Endometrium (tissue), 2 donors: ENCODE data around the gene ANTKMT.

Source experiments
- FAIRE-seq: peaks from 2 replicates; lab custom pipeline; 2012; peaks lifted over from hg19 to GRCh38; lab: Jason Lieb, UNC
- donor health status: control.
- donor health status: control.

ANTKMT gene, protein sequence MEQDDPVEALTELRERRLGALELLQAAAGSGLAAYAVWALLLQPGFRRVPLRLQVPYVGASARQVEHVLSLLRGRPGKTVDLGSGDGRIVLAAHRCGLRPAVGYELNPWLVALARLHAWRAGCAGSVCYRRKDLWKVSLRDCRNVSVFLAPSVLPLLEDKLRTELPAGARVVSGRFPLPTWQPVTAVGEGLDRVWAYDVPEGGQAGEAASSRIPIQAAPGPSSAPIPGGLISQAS

GRCh38 chr16:720990-721764 lies at the start of gene ANTKMT:
Gene ANTKMT (plus strand): TSS chr16:721146. CDS start chr16:721275, 129 bp downstream.
- no peak for FAIRE-seq

GRCh38 chr16:671353-672131 lies 49.4 kb upstream of the ANTKMT start:
- no peak for FAIRE-seq

- no peak for FAIRE-seq
Observed at GRCh38 chr16:672371-672770, 48.6 kb upstream of the ANTKMT start.

DNA sequence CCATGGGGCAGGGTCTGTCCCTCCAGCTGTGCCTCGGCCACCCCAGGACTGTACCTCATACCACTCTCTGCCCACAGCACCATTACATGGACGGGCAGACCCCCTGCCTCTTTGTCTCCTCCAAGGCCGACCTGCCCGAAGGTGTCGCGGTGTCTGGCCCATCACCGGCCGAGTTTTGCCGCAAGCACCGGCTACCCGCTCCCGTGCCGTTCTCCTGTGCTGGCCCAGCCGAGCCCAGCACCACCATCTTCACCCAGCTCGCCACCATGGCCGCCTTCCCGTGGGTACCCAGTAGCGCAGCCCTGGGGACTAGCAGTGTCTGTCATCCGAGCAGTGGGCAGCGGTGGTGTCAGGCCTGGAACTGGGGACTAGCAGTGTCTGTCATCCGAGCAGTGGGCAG lies 48.1 kb upstream of the ANTKMT start:
- no peak for FAIRE-seq

GRCh38 chr16:673399-673991 lies 47.5 kb upstream of the ANTKMT start:
- FAIRE-seq: no peak

GRCh38 chr16:674214-674881 lies 46.6 kb upstream of the ANTKMT start:
- no peak for FAIRE-seq

GRCh38 chr16:674968-675883 lies 45.7 kb upstream of the ANTKMT start, which contains the start of gene RHBDL1:
Gene RHBDL1 (plus strand): TSS chr16:675671. CDS start chr16:675791, 120 bp downstream.
- FAIRE-seq: no peak

DNA sequence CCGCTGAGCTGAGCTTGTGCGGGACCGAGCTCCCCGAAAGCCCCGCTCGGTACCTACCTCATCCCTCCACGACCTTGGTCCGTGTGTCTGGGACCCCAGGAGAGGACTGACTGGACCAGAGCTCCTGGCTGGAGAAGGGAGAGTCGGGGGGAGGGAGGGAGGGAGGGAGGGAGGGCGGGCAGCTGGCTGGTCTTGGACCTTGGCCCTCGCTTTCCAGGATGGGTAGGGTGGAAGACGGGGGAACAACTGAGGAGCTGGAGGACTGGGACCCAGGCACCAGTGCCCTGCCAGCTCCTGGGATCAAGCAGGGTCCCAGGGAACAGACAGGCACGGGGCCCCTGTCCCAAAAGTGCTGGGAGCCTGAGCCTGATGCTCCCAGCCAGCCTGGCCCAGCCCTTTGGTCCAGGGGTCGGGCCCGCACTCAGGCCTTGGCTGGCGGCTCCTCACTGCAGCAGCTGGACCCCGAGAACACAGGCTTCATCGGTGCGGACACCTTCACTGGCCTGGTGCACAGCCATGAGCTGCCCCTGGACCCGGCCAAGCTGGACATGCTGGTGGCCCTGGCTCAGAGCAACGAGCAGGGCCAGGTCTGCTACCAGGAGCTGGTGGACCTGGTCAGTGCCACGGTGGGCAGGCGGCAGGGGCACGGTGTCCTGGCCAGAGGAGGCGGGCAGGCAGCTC lies 44.9 kb upstream of the ANTKMT start:
- FAIRE-seq: no peak

DNA sequence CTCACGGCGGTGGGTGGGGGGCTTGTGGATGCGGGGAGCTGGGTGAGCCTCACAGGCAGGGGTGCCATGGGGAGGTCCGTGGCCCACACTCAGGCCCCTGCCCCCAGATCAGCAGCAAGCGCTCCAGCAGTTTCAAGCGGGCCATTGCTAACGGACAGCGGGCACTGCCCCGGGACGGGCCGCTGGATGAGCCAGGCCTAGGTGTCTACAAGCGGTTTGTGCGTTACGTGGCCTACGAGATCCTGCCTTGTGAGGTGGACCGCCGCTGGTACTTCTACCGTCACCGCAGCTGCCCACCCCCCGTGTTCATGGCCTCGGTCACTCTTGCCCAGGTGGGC lies 44.4 kb upstream of the ANTKMT start:
- FAIRE-seq: no peak

DNA sequence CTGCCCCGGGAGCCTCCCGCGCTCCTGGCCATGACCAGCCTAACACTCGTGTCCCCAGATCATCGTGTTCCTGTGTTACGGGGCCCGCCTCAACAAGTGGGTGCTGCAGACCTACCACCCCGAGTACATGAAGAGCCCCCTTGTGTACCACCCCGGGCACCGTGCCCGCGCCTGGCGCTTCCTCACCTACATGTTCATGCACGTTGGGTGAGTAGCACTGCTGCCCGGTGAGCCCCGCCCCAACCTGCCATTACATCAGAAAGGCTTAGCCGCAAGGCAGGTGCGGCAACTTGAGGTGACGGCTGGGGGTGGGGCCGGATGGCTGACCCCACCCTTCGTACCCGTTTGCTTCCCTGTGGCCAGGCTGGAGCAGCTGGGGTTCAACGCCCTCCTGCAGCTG lies 44.0 kb upstream of the ANTKMT start:
- FAIRE-seq: no peak

DNA sequence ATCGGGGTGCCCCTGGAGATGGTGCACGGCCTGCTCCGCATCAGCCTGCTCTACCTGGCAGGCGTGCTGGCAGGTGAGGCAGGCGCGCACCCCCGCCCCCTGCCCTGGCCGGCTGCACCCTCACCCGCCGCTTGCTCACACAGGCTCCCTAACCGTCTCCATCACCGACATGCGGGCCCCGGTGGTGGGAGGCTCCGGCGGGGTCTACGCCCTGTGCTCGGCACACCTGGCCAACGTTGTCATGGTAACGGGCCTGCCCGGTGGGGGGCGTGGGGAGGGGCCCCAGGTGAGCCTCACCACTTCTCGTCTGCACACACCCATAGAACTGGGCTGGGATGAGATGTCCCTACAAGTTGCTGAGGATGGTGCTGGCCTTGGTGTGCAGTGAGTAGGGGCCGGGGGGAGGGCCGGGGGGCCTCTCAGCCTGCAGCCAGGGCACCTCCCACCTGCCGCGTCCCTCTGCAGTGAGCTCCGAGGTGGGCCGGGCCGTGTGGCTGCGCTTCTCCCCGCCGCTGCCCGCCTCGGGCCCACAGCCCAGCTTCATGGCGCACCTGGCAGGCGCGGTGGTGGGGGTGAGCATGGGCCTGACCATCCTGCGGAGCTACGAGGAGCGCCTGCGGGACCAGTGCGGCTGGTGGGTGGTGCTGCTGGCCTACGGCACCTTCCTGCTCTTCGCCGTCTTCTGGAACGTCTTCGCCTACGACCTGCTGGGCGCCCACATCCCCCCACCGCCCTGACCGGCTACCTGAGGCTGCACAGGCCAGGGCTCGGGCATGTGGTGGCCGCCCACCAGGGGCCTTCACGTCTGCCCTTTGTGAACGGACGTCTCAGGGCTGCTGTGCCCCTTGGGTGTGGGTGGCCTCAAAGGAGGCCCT lies 43.4 kb upstream of the ANTKMT start:
- FAIRE-seq: no peak

GRCh38 chr16:678209-678857 lies 42.6 kb upstream of the ANTKMT start:
- FAIRE-seq: no peak

DNA sequence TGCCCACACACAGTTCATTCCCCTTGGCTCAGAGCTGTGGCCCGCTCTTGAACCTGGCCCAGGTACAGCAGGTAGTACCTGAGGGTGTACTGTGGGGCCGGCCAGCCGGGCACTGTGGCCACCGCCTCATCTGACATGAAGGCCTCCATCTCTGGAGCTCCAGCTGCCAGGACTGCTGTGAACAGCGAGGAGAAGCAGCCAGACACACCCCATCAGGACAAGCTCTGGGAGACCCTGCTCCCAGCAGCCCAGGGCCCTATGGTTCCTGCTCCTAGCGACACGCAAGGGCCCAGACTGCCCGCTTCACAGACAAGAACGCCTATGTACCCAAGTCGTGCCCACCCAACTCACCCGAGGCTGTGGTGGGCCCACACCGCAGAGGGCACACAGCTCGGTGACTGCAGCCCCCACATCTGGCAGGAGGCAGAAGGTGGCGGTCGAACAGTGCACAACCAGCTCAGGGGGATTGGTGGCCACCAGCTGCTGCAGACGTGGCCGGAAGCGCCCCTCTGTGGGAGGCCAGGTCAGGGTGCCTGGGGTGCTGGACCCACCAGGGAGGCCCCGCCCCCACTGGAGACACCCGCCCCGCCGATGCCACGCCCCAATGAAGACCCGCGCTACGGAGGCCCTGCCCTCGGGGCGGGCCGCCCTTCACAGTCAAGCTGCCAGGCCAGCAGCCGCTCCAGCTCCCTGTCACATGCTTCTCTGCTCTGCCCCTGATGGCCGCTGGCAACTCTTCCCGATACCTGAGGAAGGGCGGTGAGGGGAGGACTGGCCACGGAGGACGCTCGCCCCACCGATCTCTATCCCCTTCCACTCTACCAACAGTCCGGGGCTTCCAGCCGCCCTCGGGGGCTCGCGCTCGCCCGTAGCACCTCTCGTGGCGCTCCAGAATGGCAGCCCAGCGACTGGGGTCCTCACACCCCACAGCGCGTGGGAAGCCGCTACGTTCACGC lies 41.8 kb upstream of the ANTKMT start:
- FAIRE-seq: no peak

DNA sequence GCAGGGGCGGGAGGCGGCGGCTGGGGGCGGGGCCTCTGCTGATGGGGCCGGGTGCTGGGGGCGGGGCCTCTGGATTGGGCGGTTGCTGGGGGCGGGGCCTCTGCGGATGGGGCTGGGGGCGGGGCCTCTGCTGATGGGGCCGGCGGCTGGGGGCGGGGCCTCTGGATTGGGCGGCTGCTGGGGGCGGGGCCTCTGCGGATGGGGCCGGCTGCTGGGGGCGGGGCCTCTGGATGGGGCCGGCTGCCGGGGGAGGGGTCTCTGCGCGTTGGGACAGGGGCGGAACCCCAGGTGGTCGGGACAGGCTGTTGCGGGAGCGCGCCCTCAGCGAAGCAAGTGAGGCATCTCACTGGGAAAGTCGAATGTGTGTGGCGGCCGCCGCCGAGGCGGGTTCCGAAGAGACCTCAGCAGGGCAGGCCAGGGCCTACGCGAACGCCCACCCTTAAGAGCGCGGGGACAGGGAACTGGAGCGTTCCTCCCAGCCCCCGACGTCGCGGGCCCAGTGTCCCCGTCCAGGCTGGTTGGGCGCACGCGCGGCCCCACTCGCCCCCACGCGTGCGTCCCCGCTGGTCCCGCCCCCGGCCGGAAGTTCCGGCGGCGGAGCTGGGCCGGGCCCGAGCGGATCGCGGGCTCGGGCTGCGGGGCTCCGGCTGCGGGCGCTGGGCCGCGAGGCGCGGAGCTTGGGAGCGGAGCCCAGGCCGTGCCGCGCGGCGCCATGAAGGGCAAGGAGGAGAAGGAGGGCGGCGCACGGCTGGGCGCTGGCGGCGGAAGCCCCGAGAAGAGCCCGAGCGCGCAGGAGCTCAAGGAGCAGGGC lies 40.9 kb upstream of the ANTKMT start, which contains the start of gene STUB1:
Gene STUB1, plus strand, starts transcription at position 597 of the 811 bp plus-strand sequence. Its CDS starts 116 bp downstream, at position 713.
- FAIRE-seq: no peak

- no peak for FAIRE-seq
Observed at GRCh38 chr16:680625-680945, 40.4 kb upstream of the ANTKMT start.

DNA sequence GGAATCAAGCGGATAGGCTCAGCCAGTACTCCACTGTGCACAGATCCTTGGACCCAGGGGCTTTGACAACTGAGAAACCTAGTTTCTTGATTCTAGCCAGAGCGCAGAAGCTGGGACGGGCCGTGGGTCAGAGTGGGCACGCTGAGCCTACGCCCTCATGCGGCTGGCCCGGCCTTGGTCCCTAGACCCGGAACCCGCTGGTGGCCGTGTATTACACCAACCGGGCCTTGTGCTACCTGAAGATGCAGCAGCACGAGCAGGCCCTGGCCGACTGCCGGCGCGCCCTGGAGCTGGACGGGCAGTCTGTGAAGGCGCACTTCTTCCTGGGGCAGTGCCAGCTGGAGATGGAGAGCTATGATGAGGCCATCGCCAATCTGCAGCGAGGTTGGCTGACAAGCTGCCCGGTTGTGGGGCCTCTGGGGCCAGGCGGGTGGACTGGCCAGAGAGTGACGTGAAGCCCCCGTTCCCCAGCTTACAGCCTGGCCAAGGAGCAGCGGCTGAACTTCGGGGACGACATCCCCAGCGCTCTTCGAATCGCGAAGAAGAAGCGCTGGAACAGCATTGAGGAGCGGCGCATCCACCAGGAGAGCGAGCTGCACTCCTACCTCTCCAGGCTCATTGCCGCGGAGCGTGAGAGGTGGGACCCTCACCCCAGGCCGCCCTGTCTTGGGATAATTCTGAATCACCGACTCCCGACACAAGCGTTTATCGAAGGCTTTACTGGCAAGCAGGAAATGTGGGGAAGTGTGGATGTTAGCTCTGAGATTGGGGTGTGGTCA lies 39.8 kb upstream of the ANTKMT start:
- no peak for FAIRE-seq
